OCI-LY3 (cell line): ENCODE measurements around the gene MYO15A.

Experiments
- H2AFZ ChIP-seq: fragments of 200-600, 300-600 bp; shearing (Covaris generic); 2 replicates; pipeline ENCODE4 v1.6.0; 2014; ENCODE audit warnings: antibody characterized with exemption, low read depth, low read length
- H3K27ac ChIP-seq: fragments of 200-600, 300-600 bp; sonication (generic); 2 replicates; pipeline ENCODE4 v1.5.1; 2014; ENCODE audit warnings: mild to moderate bottlenecking, low read length, moderate library complexity, mixed read lengths
- H3K27me3 ChIP-seq: fragments of 200-600, 300-600 bp; sonication (generic); 2 replicates; pipeline ENCODE4 v1.6.1; 2014; ENCODE audit warnings: low read depth, low read length, mixed read lengths
- H3K36me3 ChIP-seq: fragments of 200-600, 300-600 bp; sonication (generic); replicated peaks from 2 replicates; pipeline ENCODE3; 2014; ENCODE audit warnings: low read depth, low read length, mixed read lengths
- H3K4me1 ChIP-seq: fragments of 300-600, 200-600 bp; sonication (generic); 2 replicates; pipeline ENCODE4 v1.6.1; 2014; ENCODE audit warnings: low read length, mixed read lengths
- H3K4me2 ChIP-seq: fragments of 200-600, 300-600 bp; sonication (generic); 2 replicates; pipeline ENCODE4 v1.6.1; 2014; ENCODE audit warnings: low read length, mixed read lengths
- H3K4me3 ChIP-seq: fragments of 300-600, 200-600 bp; sonication (generic); 2 replicates; pipeline ENCODE4 v1.5.1; 2014; ENCODE audit warnings: antibody characterized with exemption, mild to moderate bottlenecking, low read length, moderate library complexity
- H3K79me2 ChIP-seq: fragments of 300-600, 200-600 bp; shearing (Covaris generic); 2 replicates; pipeline ENCODE4 v1.6.1; 2014; ENCODE audit warnings: mild to moderate bottlenecking, low read length, mixed read lengths
- H3K9ac ChIP-seq: fragments of 300-600, 200-600 bp; shearing (Covaris generic); 2 replicates; pipeline ENCODE4 v1.6.0; 2014; ENCODE audit warnings: mild to moderate bottlenecking, low read length, moderate library complexity
- H3K9me3 ChIP-seq: fragments of 200-600, 300-600 bp; shearing (Covaris generic); 2 replicates; pipeline ENCODE4 v1.6.1; 2014; ENCODE audit warnings: low read length, mixed read lengths; ENCODE audit not compliant: insufficient read depth
- H4K20me1 ChIP-seq: fragments of 200-600, 300-600 bp; sonication (generic); 2 replicates; pipeline ENCODE4 v1.6.1; 2016; ENCODE audit warnings: low read length, mixed read lengths; ENCODE audit not compliant: insufficient read depth
- CTCF ChIP-seq: fragments of 200-600, 300-600 bp; sonication (generic); IDR thresholded peaks from 2 replicates; pipeline ENCODE4 v1.5.1; 2014; ENCODE audit warnings: antibody characterized with exemption, low read length, low read depth
- EZH2phosphoT487 ChIP-seq: fragments of 200-600 bp; shearing (Covaris generic); IDR thresholded peaks from 2 replicates; pipeline ENCODE4 v1.6.1; 2018; ENCODE audit warnings: antibody characterized with exemption, mixed run types, low read depth

The MYO15A gene

GRCh38 chr17:18185832-18186626, 77.5 kb downstream of the MYO15A start:
- Histone ChIP-seq H3K4me1 (peaks cover 24% of the 10 kb centered on the region), H3K36me3 (no peaks in the 10 kb centered on the region), H2AFZ (no peak overlapping the region), H3K9me3 (no peaks in the 10 kb centered on the region), H3K9ac (peak overlapping the region; percentile 32), H3K79me2 (peaks cover 64% of the 10 kb centered on the region), H3K27ac (no peak overlapping the region), H3K4me3 (peak overlapping the region; percentile 84), H3K4me2 (peak overlapping the region; percentile 80), H3K27me3 (no peaks in the 10 kb centered on the region), H4K20me1 (peaks cover 33% of the 10 kb centered on the region)
- TF ChIP-seq CTCF (no peak), EZH2phosphoT487 (no peak)

- peak overlapping the region; percentile 80 for H3K4me2 ChIP-seq
- no peak overlapping the region for H3K9ac ChIP-seq
- no peaks in the 10 kb centered on the region for H3K36me3 ChIP-seq
- H3K4me3 ChIP-seq, result peak overlapping the region; percentile 84
- peaks cover 36% of the 10 kb centered on the region for H4K20me1 ChIP-seq
- peaks cover 24% of the 10 kb centered on the region for H3K4me1 ChIP-seq
- no peak overlapping the region for H2AFZ ChIP-seq
- H3K27me3 ChIP-seq, result no peaks in the 10 kb centered on the region
- no peak overlapping the region for H3K27ac ChIP-seq
- H3K9me3 ChIP-seq, result no peaks in the 10 kb centered on the region
- H3K79me2 ChIP-seq, result peaks cover 70% of the 10 kb centered on the region
- TF ChIP-seq EZH2phosphoT487, result no peak
- TF ChIP-seq CTCF, result no peak
These were observed 78.0 kb downstream of the MYO15A start for GRCh38 chr17:18186627-18186982.

- Histone ChIP-seq H3K4me1 (peaks cover 20% of the 10 kb centered on the region), H3K27me3 (no peaks in the 10 kb centered on the region), H4K20me1 (peaks cover 36% of the 10 kb centered on the region), H3K36me3 (no peaks in the 10 kb centered on the region), H3K27ac (no peak overlapping the region), H3K4me2 (peak overlapping the region; percentile 80; the same call in 1 of the 2 replicates), H3K9me3 (no peaks in the 10 kb centered on the region), H3K79me2 (peaks cover 76% of the 10 kb centered on the region), H3K4me3 (no peak overlapping the region), H3K9ac (no peak overlapping the region), H2AFZ (no peak overlapping the region)
- TF ChIP-seq CTCF (no peak), EZH2phosphoT487 (no peak)
These were observed 78.7 kb downstream of the MYO15A start for GRCh38 chr17:18187226-18187625.

- Histone ChIP-seq H2AFZ (no peak overlapping the region), H3K36me3 (no peaks in the 10 kb centered on the region), H3K27me3 (no peaks in the 10 kb centered on the region), H3K79me2 (peaks cover 84% of the 10 kb centered on the region), H3K9me3 (no peaks in the 10 kb centered on the region), H3K4me2 (no peak overlapping the region), H3K9ac (no peak overlapping the region), H3K4me3 (no peak overlapping the region), H3K27ac (no peak overlapping the region), H4K20me1 (peaks cover 36% of the 10 kb centered on the region), H3K4me1 (peaks cover 19% of the 10 kb centered on the region)
- TF ChIP-seq EZH2phosphoT487, result no peak
- TF ChIP-seq CTCF, result no peak
These were observed 79.5 kb downstream of the MYO15A start for GRCh38 chr17:18187821-18188761.
